Endodermal cell (in vitro differentiated cells): ENCODE measurements around the gene GGA3. TPM values are rescaled to one million over a fixed set of nuclear protein-coding genes. Genes with fewer than 3 reads are reported as not detected.
A peak's percentile ranks its signal among the peaks of the same experiment; 100 is the strongest.
"Not testable (repeated sequence)": the region's sequence is repeated elsewhere in the genome, so short reads cannot be mapped to it uniquely, and the experiment has no call there.

Source experiments
- DNase-seq: peaks from one replicate; pipeline ENCODE4 v3.0.0-alpha.2; 2017
- H3K27ac ChIP-seq: 2 replicates; pipeline ENCODE4 v1.5.1; 2013; ENCODE audit warnings: mild to moderate bottlenecking, low read depth, low read length, moderate library complexity
- H3K27me3 ChIP-seq: 2 replicates; pipeline ENCODE4 v1.6.1; 2013; ENCODE audit warnings: mild to moderate bottlenecking, low read length, moderate library complexity; ENCODE audit not compliant: insufficient read depth, control insufficient read depth, poor library complexity, severe bottlenecking
- H3K36me3 ChIP-seq: 2 replicates; pipeline ENCODE4 v1.7.0; 2013; ENCODE audit warnings: mild to moderate bottlenecking, low read length, moderate library complexity; ENCODE audit not compliant: control insufficient read depth, insufficient read depth
- H3K4me1 ChIP-seq: one replicate; pipeline ENCODE4 v1.7.0; 2013; ENCODE audit warnings: low read length; ENCODE audit not compliant: control insufficient read depth, insufficient read depth
- H3K4me3 ChIP-seq: 2 replicates; pipeline ENCODE4 v1.5.1; 2013; ENCODE audit warnings: mild to moderate bottlenecking, low read length, moderate library complexity
- H3K9ac ChIP-seq: 2 replicates; pipeline ENCODE4 v1.6.1; 2013; ENCODE audit warnings: mild to moderate bottlenecking, low read length, moderate library complexity; ENCODE audit not compliant: poor library complexity, severe bottlenecking; ENCODE audit errors: extremely low read depth
- H3K9me3 ChIP-seq: 2 replicates; pipeline ENCODE4 v1.6.1; 2013; ENCODE audit warnings: mild to moderate bottlenecking, low read length, moderate library complexity; ENCODE audit not compliant: control insufficient read depth
- H3K27ac Mint-ChIP-seq: 2 replicates; pipeline ENCODE4 v1.8.0; 2020; ENCODE audit warnings: mixed read lengths
- H3K27me3 Mint-ChIP-seq: 2 replicates; pipeline ENCODE4 v1.8.0; 2021; ENCODE audit warnings: mild to moderate bottlenecking, mixed read lengths; ENCODE audit not compliant: insufficient read depth
- H3K36me3 Mint-ChIP-seq: 2 replicates; pipeline ENCODE4 v1.8.0; 2020; ENCODE audit warnings: low read depth, mixed read lengths
- H3K4me1 Mint-ChIP-seq: 2 replicates; pipeline ENCODE4 v1.8.0; 2020; ENCODE audit warnings: mixed read lengths
- H3K4me3 Mint-ChIP-seq: 2 replicates; pipeline ENCODE4 v1.8.0; 2020; ENCODE audit warnings: mild to moderate bottlenecking, moderate library complexity, mixed read lengths
- H3K9me3 Mint-ChIP-seq: 2 replicates; pipeline ENCODE4 v1.8.0; 2020; ENCODE audit warnings: mild to moderate bottlenecking, mixed read lengths
- WGBS, 2 experiments: methylation state at CpG; one replicate each; pipeline versions ENCODE4 v1.1.5 to v1.1.7; 2013; ENCODE audit warnings: missing lambda C conversion rate in 2 of 2, mixed read lengths in 1 of 2; ENCODE audit not compliant: insufficient coverage in 1 of 2, insufficient read length in 1 of 2; 5-methylcytosine and 5-hydroxymethylcytosine counted together
- total RNA-seq, 2 donors: library from RNA; stranded (reverse); fragmentation: NEBNext Ultra II Directional in 1 of 2; extraction: Animal tissue kit (Norgen Biotek cat#: 25700) in 1 of 2; gene quantifications; 2 replicates in 1 of 2; 3 replicates in 1 of 2; pipeline ENCODE4 v1.2.1, GENCODE V29; 2021
- TF ChIP-seq, protein P1 (sequence below): fragments of 200-600 bp; sonication (generic); conservative IDR thresholded peaks from 2 replicates; pipeline ENCODE4 v1.5.0; 2021; ENCODE audit warnings: antibody characterized with exemption, mild to moderate bottlenecking

The GGA3 gene
- total RNA-seq, 2 donors from 2014 or later, result 64.9 to 73.2 TPM

DNA sequence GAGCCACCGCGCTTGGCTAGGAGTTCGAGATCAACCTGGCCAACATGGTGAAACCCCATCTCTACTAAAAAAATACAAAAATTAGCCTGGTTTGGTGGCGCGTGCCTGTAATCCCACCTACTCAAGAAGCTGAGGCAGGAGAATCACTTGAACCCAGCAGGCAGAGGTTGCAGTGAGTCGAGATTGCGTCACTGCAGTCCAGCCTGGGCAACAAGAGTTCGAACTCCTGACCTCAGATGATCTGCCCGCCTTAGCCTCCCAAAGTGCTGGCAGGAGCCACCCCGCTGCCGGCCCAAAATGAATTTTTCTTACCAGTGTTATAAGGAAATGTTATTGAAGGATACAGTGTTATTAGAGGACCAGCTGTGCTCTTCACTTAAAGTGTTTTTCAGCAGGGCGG is 53.6 kb downstream of the GGA3 start:
- Histone ChIP-seq H3K27ac (no peak overlapping the region), H3K27me3 (no peaks in the 10 kb centered on the region), H3K4me3 (no peak overlapping the region), H3K9ac (no peak overlapping the region), H3K36me3 (peaks cover 40% of the 10 kb centered on the region), H3K4me1 (no peaks in the 10 kb centered on the region), H3K9me3 (no peaks in the 10 kb centered on the region)
- Mint-ChIP-seq H3K27me3 (no peaks in the 10 kb centered on the region), H3K9me3 (no peaks in the 10 kb centered on the region), H3K27ac (no peak overlapping the region), H3K4me3 (no peak overlapping the region), H3K4me1 (peaks cover 6% of the 10 kb centered on the region), H3K36me3 (peaks cover 30% of the 10 kb centered on the region)
- TF ChIP-seq, protein P1, sequence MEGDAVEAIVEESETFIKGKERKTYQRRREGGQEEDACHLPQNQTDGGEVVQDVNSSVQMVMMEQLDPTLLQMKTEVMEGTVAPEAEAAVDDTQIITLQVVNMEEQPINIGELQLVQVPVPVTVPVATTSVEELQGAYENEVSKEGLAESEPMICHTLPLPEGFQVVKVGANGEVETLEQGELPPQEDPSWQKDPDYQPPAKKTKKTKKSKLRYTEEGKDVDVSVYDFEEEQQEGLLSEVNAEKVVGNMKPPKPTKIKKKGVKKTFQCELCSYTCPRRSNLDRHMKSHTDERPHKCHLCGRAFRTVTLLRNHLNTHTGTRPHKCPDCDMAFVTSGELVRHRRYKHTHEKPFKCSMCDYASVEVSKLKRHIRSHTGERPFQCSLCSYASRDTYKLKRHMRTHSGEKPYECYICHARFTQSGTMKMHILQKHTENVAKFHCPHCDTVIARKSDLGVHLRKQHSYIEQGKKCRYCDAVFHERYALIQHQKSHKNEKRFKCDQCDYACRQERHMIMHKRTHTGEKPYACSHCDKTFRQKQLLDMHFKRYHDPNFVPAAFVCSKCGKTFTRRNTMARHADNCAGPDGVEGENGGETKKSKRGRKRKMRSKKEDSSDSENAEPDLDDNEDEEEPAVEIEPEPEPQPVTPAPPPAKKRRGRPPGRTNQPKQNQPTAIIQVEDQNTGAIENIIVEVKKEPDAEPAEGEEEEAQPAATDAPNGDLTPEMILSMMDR, result no peak
- WGBS, 2 experiments, result 87 to 89% methylated on average over 12 of the region's 12 CpGs
- no peak for DNase-seq

GRCh38 chr17:75207050-75207407 is 54.4 kb downstream of the GGA3 start:
- Histone ChIP-seq H3K4me3 (peak overlapping the region; percentile 98), H3K36me3 (peaks cover 33% of the 10 kb centered on the region)
- H3K27me3 ChIP-seq, H3K4me1 Mint-ChIP-seq, H3K4me1 ChIP-seq, H3K27ac ChIP-seq, H3K9ac ChIP-seq, H3K9me3 ChIP-seq, DNase-seq, H3K9me3 Mint-ChIP-seq, H3K27me3 Mint-ChIP-seq: not testable (repeated sequence)
- Mint-ChIP-seq H3K4me3 (peak overlapping the region; percentile 94), H3K27ac (peak overlapping the region; percentile 75), H3K36me3 (peaks cover 27% of the 10 kb centered on the region)
- WGBS, 2 experiments, result 93 to 100% methylated on average over 3 to 8 of the region's 8 CpGs

GRCh38 chr17:75205793-75206163 is 55.6 kb downstream of the GGA3 start:
- WGBS, 2 experiments, result 0 to 1% methylated on average over 20 to 22 of the region's 22 CpGs
- Histone ChIP-seq H3K27me3 (no peaks in the 10 kb centered on the region), H3K36me3 (peaks cover 25% of the 10 kb centered on the region), H3K9me3 (no peaks in the 10 kb centered on the region), H3K27ac (peak overlapping the region; percentile 100), H3K9ac (peak overlapping the region; percentile 98), H3K4me1 (no peaks in the 10 kb centered on the region), H3K4me3 (peak overlapping the region; percentile 98)
- TF ChIP-seq, protein P1, result peak; percentile 30
- H3K36me3 Mint-ChIP-seq, result peaks cover 19% of the 10 kb centered on the region
- DNase-seq, result no peak
- H3K4me1 Mint-ChIP-seq, result peaks cover 6% of the 10 kb centered on the region
- no peaks in the 10 kb centered on the region for H3K27me3 Mint-ChIP-seq
- H3K9me3 Mint-ChIP-seq, result no peaks in the 10 kb centered on the region
- peak overlapping the region; percentile 100 for H3K27ac Mint-ChIP-seq
- H3K4me3 Mint-ChIP-seq, result peak overlapping the region; percentile 94
